Caki2 (cell line): ENCODE results near the gene VEGFA. TPM values are rescaled to one million over a fixed set of nuclear protein-coding genes. Genes with fewer than 3 reads are reported as not detected.

Source experiments
- DNase-seq: peaks from one replicate; pipeline ENCODE4 v3.0.0-alpha.2; 2015; ENCODE audit warnings: low read depth
- in situ Hi-C: cut with HindIII; loops from 2 replicates; pipeline ENCODE4 v1.10.0; 2016; ENCODE audit warnings: low sequenced_read_pairs, low pct_unique_long_range_greater_than_20kb, mixed read lengths
- total RNA-seq: library from RNA; depleted of rRNA; stranded (reverse); fragments of >200 nt; shearing (Covaris generic); gene quantifications from 2 replicates; pipeline ENCODE4 v1.2.3, GENCODE V29; 2014; ENCODE audit warnings: low replicate concordance

Gene VEGFA
- total RNA-seq, 1 experiment from 2014 or later = 40.0 TPM

DNA sequence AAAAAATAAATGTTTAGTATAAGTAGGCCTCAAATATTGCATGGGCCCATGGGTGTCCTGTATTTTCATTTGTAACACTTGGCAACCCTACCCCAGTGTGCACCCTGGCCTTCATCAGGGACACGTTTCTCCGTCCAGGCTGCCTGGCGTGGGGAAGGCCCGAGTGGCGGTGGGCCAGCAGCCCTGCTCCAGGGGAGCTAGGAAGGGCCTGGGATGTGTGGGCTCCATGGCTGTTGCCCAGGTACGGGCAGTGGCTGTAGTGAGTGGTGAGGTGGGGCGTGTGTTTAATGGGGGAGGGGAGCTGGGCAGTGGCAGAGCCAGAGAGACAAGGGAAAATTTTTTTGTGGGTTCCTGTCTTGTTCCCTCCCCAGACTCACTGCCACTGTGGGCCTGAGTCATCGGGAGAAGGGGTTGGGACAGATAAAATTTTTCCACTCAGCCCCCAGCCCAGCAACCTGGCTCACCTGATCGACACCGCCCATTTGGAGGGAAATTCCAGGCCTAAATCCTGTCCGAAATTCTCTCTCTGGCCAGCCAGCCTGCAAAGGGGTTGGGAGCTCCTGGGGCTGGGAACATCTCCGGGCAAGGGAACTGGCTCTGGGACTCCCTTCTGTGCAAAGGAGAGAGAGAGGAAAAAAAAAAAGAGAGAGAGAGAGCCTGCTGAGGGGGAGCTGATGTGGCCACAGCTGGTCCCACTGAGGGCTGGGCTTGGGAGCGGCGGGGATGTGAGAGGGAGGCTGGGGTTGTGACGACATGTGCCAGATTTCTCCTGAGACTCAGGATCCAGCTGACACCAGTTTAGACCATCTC, 32.5 kb upstream of the VEGFA start:
- DNase-seq = no peak
- in situ Hi-C loops = no loop called here

DNA sequence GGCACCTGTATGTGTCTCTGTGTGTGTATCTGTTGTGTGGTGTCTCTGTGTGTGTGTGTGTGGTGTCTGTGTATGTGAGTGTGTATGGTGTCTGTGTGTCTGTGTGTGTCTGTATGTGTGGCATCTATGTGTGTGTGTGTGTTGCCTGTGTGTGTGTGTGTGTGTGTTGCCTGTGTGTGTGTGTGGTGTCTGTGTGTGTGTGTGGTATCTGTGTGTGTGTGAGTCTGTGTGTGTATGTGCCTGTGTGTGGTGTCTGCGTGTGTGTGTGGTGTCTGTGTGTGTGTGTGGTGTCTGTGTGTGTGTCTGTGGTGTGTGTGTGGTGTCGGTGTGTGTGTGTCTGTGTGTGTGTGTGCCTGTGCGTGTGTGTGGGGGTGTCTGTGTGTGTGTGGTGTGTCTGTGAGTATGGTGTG, 31.7 kb upstream of the VEGFA start:
- DNase-seq = no peak
- in situ Hi-C loops = no loop called here

DNA sequence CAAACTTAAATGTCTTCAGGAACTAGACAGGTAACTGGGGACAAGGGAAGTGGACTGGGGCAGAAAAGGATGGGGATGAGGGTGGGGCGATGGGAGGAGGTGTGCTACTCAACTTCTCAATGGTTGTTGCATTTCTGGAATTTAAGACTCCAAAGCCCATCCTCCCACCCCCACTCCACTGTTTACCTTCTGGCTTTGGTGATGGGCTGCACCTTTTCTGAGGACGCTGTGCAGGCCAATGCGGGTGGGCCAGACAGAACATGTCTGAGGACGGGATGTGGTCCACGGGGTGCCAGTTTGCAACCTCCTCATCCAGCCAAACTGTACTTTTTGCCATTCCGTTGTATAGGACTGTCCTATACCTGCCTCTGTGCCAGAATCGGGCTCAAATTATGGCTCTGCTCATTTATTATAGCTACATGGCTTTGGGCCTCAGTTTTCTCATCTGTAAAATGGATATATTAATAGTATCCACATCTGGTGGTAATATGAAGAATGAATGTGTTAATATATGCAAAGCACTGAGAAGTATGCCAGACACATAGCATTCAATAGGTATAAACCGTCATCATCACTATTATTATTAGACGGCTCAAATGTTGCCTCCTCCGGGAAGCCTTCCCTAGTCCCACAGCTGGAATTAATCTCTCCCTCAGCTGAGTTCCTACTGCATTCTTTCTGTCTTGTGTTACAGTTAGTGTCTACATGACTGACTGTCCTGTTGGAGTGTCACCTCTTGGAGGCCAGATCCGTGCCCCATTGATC, 31.0 kb upstream of the VEGFA start:
- DNase-seq = no peak
- in situ Hi-C loops = no loop called here

GRCh38 chr6:43739642-43740091, 30.3 kb upstream of the VEGFA start:
- DNase-seq = no peak
- in situ Hi-C loops = no loop called here

DNA sequence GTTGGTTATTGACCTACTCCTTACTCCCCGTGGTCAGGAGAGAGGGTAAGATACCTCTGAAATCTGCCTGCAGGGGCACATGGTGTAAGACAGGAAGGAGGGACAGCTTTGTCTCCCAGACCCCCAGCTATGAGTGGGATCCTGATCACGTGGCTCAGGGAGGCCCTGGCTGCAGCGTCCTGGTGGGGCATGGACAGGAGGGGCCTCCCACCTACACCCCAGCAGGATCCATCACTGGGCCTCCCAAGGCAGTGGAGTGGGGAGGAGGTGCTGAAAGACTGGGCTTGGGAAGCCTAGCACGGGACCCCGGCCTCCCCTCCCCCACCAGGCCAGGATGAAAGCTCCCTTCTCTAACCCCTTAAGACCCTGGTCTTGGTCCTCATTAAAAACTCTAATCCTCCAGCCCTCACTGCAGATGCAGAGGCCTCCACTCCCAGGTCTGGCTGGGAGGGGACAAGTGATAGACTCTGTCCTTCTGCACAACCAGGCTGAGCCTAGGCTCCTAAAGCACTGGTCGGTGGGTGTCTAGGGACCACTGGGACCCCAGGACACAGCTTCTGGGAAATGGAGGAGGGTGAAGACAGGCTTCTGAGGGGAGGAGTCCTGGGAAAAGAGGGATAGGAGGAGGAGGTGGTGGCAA, 29.6 kb upstream of the VEGFA start:
- no peak for DNase-seq
- in situ Hi-C loops = no loop called here

- in situ Hi-C loops = no loop called here
- DNase-seq = no peak
Observed at GRCh38 chr6:43740961-43741764, 28.8 kb upstream of the VEGFA start.

GRCh38 chr6:43741829-43742228, 28.2 kb upstream of the VEGFA start:
- in situ Hi-C loops = no loop called here
- no peak for DNase-seq

- no peak for DNase-seq
- in situ Hi-C loops = no loop called here
Observed at GRCh38 chr6:43742285-43742684, 27.7 kb upstream of the VEGFA start.

DNA sequence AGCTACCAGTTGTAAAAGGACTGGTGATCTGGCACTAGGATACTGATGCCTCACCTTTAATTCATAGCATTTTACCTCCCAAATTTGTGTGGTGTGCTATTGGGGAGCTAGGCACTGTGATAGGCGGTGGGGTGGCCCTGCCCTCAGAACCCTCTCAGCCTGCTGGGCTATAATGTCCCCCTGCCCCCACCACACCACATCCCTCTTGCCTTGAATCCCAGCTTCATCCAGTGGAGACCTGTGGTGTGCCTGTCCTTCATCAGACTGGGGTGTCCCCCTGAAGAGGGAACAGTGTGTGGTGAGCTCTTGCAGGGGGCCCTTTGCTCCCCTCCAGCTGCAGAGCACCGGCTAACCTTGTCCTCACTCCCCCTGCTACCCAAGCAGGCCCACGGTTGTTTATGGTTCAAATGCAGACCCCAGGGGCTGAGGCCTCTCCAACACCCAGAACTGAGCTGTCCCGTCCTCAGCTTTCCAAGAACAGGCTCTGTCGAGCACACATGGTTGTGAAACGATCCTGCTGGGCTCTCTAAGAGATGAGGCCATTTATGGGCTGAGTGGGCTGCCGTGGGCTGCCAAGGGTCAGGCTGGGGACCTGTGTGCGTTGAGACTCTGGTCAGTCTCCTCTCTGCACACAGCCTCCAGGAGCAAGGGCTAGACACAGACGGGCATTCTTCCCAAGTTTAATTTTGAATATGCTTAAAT, 26.9 kb upstream of the VEGFA start:
- in situ Hi-C loops = no loop called here
- DNase-seq = no peak

DNA sequence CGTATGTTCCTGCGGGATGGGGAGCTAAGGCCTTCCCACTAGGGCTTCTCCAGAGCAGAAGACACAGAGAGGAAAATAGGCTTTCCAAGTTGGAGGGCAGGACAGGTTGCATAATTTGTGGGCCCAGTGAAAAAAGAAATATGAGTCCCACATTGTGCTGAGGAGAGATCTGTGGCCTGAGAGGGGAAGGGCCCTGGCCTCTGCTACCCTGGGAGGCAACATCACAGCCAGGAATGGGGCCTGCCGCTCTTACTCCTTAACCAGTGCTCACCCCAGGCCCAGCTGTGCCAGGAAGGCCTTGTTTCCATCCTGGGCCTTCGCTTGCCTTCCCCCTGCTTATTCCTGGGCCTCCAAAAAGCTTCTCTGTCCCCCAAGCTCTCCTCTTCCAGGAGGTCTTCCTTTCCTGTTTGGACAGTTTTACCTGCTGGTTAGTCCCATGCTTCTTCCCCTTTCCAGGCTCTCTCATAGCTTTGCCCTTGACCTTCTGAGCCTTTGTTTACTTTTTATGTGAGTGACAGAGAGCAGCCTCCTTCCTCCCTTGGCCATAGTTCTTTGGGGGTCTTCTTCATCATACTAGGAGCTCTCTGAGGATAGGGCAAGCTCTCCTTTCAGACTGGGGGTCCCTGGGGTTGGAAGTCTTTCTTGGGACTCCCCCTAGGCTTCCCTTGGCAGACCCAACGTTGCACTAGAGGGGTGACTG, 26.2 kb upstream of the VEGFA start:
- in situ Hi-C loops = no loop called here
- no peak for DNase-seq

- in situ Hi-C loops = no loop called here
- no peak for DNase-seq
Observed at GRCh38 chr6:43744491-43744890, 25.5 kb upstream of the VEGFA start.

DNA sequence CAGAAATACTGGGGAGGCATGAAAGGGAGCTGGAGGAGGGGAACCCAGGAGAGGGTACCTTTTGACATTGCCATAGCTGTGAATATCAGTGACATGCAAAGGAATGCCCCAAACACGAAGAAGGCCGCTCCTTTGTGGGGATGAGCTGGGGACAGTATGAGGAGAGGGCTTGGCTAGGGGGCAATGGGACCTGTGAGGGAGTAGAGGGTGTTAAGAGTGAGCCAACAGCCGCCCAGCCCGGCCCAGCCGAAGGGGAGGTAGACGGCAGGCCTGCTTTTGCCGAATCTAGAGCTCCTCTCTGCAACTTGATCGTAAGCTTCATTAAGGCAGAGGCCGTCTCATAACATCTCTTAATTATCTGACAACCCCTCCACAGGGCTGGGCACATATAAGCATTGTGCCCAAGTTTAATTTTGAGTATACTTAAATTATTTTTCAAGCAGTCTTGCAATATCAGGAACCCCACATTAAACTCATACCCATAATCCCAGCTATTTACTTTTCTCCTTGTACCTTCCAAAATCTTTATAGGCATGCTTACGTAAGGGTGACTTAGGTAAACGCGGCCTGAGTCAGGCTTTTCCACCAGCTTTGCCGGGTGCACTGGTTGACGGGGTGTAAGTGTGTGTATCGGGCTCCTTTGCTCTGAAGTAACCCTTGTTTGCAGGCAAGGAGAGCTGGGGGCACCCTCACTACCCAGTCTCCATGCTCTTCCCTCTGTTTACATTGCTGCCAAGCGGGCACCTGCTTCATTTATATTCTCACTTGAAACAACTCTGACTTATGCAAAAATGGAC, 24.9 kb upstream of the VEGFA start:
- in situ Hi-C loops = no loop called here
- DNase-seq = no peak

DNA sequence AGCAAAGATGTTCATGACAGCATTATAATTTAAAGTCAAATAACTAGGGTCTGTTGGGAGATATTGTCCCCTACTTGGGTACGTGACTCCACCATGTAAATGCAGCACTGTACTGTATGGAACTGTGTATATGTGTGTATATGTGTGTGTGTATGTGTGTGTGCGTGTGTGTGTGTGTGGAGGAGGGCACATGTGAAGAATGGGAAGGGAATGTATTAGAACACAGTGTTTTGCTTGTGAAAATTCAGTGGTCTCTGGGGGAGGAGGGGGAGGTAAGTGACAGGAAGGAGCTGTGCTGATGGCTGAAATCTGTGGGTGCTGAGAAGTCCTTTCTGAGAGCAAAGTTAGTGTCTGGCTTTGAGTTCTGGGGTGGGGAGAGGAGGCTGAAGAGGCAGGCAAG, 23.9 kb upstream of the VEGFA start:
- in situ Hi-C loops = no loop called here
- DNase-seq = no peak

DNA sequence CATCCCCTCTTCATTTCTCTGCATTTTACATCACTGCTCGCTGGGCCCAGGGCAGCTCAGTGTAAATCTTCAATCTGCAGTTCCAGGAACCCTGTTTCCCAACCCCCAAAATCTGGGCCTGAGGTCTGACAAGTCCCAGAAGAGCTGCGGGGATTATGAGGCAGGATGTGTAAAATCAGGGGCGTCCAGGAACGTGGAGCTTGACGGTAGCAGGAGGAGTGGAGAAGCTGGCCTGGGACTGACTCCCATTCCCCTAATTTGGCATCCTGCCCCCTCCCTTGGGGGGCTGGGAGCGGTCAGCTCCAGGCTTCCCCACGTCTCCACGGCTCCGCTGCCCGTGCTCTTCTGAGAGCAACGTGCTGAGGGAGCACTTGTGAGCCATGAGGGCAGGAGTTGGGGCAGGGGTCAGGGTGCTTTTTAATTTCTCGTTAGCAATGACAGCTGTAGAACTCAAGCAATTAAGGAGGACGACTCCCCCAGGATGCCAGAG, 23.4 kb upstream of the VEGFA start:
- in situ Hi-C loops = no loop called here
- DNase-seq = no peak

GRCh38 chr6:43747784-43748183, 22.2 kb upstream of the VEGFA start:
- in situ Hi-C loops = no loop called here
- no peak for DNase-seq

GRCh38 chr6:43748765-43749164, 21.2 kb upstream of the VEGFA start:
- in situ Hi-C loops = no loop called here
- DNase-seq = no peak
